HEK293T (cell line): Measurements from ENCODE around the gene ATP1B2.
A peak's percentile ranks its signal among the peaks of the same experiment; 100 is the strongest.

Experiments
- CTCF ChIA-PET: fragments of 350-600 bp; formaldehyde crosslinking; extraction: SDS; loops from one replicate; lab custom pipeline; 2021; ENCODE audit warnings: antibody characterized with exemption, inconsistent platforms; lab: Yijun Ruan, JAX
- POLR2A ChIA-PET: fragments of 350-600 bp; formaldehyde crosslinking; extraction: SDS; loops from one replicate; lab custom pipeline; 2020; ENCODE audit warnings: antibody characterized with exemption, inconsistent platforms; lab: Yijun Ruan, JAX
- DNase-seq: peaks from one replicate; pipeline ENCODE4 v3.0.0; 2012; ENCODE audit warnings: mixed read lengths; ENCODE audit errors: extremely low spot score
- ARNT ChIP-seq: fragments of 450-650 bp; IDR thresholded peaks from 2 replicates; pipeline ENCODE4 v1.6.1; 2017; ENCODE audit warnings: mild to moderate bottlenecking
- BHLHE40 ChIP-seq: fragments of 450-650 bp; IDR thresholded peaks from 2 replicates; pipeline ENCODE4 v1.6.1; 2016; ENCODE audit warnings: mild to moderate bottlenecking, moderate library complexity, borderline replicate concordance
- CTBP1 ChIP-seq: fragments of 450-650 bp; IDR thresholded peaks from 2 replicates; pipeline ENCODE4 v1.6.1; 2016; ENCODE audit warnings: borderline replicate concordance
- ELF4 ChIP-seq: fragments of 450-650 bp; IDR thresholded peaks from 2 replicates; pipeline ENCODE4 v1.6.1; 2017; ENCODE audit warnings: antibody characterized with exemption
- FOXA1 ChIP-seq: fragments of 450-650 bp; IDR thresholded peaks from 2 replicates; pipeline ENCODE4 v1.6.1; 2016; ENCODE audit warnings: mild to moderate bottlenecking
- FOXK2 ChIP-seq: fragments of 450-650 bp; IDR thresholded peaks from 2 replicates; pipeline ENCODE4 v1.6.1; 2016; ENCODE audit warnings: mild to moderate bottlenecking
- FOXM1 ChIP-seq: fragments of 450-650 bp; IDR thresholded peaks from 2 replicates; pipeline ENCODE4 v1.6.1; 2017; ENCODE audit warnings: mild to moderate bottlenecking, borderline replicate concordance
- HDGF ChIP-seq: fragments of 450-650 bp; IDR thresholded peaks from 2 replicates; pipeline ENCODE4 v1.6.1; 2017; ENCODE audit warnings: antibody characterized with exemption, borderline replicate concordance
- L3MBTL2 ChIP-seq: fragments of 450-650 bp; conservative IDR thresholded peaks from 2 replicates; pipeline ENCODE4 v1.6.1; 2016; ENCODE audit warnings: mild to moderate bottlenecking
- LEF1 ChIP-seq: fragments of 450-650 bp; IDR thresholded peaks from 2 replicates; pipeline ENCODE4 v1.6.1; 2017; ENCODE audit warnings: mild to moderate bottlenecking, borderline replicate concordance
- NFRKB ChIP-seq: fragments of 450-650 bp; IDR thresholded peaks from 2 replicates; pipeline ENCODE4 v1.6.1; 2016; ENCODE audit warnings: mild to moderate bottlenecking, moderate library complexity
- SP1 ChIP-seq: fragments of 450-650 bp; IDR thresholded peaks from 2 replicates; pipeline ENCODE4 v1.6.1; 2017
- SUZ12 ChIP-seq: fragments of 450-650 bp; IDR thresholded peaks from 2 replicates; pipeline ENCODE4 v1.6.1; 2016; ENCODE audit warnings: mild to moderate bottlenecking
- TARDBP ChIP-seq: fragments of 450-650 bp; IDR thresholded peaks from 2 replicates; pipeline ENCODE4 v1.6.1; 2016
- ZNF384 ChIP-seq: fragments of 450-650 bp; IDR thresholded peaks from 2 replicates; pipeline ENCODE4 v1.6.1; 2016
- TF ChIP-seq, protein P1 (sequence below): fragments of 450-650 bp; IDR thresholded peaks from 2 replicates; pipeline ENCODE4 v1.6.1; 2016

Gene ATP1B2

DNA sequence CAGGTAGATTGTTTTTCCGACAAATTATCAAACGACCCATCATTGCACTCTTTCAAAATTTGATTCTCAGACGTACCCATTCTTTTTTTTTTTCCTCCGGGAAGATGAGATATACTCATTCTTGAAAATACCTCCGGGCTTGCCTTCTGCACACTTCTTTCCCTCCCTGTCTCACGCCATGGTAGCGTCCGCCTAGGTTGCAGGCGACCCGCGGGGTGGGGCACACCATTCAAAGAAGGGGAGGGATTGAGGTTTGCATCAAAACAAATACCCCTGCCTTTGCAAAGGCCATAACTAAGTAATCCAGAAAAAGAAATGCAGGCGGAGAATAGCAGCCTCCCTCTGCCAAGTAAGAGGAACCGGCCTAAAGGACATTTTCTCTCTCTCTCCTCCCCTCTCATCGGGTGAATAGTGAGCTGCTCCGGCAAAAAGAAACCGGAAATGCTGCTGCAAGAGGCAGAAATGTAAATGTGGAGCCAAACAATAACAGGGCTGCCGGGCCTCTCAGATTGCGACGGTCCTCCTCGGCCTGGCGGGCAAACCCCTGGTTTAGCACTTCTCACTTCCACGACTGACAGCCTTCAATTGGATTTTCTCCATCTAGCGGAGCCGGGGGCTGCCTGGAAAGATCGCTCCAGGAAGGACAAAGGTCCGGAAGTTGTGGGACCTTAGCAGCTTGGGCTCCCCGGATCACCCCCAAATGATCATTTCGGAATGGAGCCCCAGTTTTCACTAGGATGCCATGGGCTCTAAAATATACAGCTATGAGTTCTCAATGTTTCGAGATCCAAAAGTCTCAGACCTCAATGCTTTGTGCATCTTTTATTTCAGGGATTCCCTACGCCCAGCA is 35.7 kb downstream of the ATP1B2 start:
- POLR2A ChIA-PET: interaction anchor here (0.6 to 7.9 kb wide), 34 partner anchors 11 to 472 kb away, joined by 3 to 236 read pairs (median 8); partner anchors contain the start of genes ATP1B2, CD68, DNAH2 and EFNB3
- DNase-seq: peak; percentile 72
- CTCF ChIA-PET: interaction anchor here (0.5 to 6.0 kb wide), 10 partner anchors 12 to 106 kb away, joined by 3 to 81 read pairs (median 4); partner anchors contain the start of genes DNAH2, EFNB3, SAT2 and SHBG
- TF ChIP-seq SP1 (peak; percentile 4; the same call in 1 of the 2 replicates), SUZ12 (no peak), CTBP1 (no peak), LEF1 (no peak), FOXA1 (no peak), ARNT (no peak), BHLHE40 (peak; percentile 98), ELF4 (peak; percentile 93), FOXK2 (no peak), NFRKB (peak; percentile 19; the same call in 1 of the 2 replicates), ZNF384 (no peak), HDGF (no peak), L3MBTL2 (no peak), TARDBP (no peak), FOXM1 (no peak)
- TF ChIP-seq, protein P1, sequence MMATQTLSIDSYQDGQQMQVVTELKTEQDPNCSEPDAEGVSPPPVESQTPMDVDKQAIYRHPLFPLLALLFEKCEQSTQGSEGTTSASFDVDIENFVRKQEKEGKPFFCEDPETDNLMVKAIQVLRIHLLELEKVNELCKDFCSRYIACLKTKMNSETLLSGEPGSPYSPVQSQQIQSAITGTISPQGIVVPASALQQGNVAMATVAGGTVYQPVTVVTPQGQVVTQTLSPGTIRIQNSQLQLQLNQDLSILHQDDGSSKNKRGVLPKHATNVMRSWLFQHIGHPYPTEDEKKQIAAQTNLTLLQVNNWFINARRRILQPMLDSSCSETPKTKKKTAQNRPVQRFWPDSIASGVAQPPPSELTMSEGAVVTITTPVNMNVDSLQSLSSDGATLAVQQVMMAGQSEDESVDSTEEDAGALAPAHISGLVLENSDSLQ: no peak

DNA sequence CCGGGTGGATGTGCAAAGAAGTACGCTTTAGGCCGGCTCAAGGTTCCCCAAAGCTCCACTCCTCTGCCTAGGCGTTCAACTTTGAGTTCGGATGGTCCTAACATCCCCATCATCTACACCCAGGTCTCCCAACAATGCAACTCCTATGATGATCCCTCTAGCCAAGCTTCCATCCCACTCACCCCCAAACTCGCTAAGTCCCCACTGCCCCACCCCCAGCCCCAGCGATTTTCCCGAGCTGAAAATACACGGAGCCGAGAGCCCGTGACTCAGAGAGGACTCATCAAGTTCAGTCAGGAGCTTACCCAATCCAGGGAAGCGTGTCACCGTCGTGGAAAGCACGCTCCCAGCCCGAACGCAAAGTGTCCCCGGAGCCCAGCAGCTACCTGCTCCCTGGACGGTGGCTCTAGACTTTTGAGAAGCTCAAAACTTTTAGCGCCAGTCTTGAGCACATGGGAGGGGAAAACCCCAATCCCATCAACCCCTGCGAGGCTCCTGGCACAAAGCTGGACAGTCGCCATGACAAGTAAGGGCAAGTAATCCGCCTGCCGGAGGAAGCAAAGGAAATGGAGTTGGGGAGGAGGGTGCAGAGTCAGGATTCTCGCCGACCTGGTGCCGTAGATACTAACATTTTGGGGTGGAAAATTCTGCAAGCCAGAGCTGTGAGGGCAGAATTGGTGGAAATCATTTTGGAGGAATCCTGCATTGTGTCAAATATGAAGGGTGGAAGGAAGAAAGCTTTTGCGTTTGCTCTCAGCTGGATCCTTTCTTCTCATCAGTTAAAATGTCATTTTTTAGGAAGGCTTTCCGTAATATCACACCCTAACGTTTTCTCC is 36.6 kb downstream of the ATP1B2 start, which contains the start of gene TP53:
Gene TP53 (minus strand): TSS at position 419 of the 836 bp plus-strand sequence. CDS start 10,896 bp downstream, outside the sequence.
- ChIA-PET CTCF (interaction anchor here (0.5 to 6.0 kb wide), 19 partner anchors 14 to 640 kb away, joined by 3 to 81 read pairs (median 4); partner anchors contain the start of genes ATP1B2, DNAH2, EFNB3 and FXR2), POLR2A (interaction anchor here (0.6 to 7.9 kb wide), 42 partner anchors 9 to 473 kb away, joined by 3 to 236 read pairs (median 6); partner anchors contain the start of genes ATP1B2, CD68, DNAH2 and EFNB3)
- peak; percentile 79 for DNase-seq
- TF ChIP-seq NFRKB (0 out of 2 replicates have a peak, but pooled peaks have one; percentile 30), BHLHE40 (no peak), ARNT (0 out of 2 replicates have a peak, but pooled peaks have one; percentile 6), L3MBTL2 (peak; percentile 88), ELF4 (peak; percentile 79), FOXM1 (no peak), SUZ12 (no peak)
- TF ChIP-seq, protein P1: no peak

DNA sequence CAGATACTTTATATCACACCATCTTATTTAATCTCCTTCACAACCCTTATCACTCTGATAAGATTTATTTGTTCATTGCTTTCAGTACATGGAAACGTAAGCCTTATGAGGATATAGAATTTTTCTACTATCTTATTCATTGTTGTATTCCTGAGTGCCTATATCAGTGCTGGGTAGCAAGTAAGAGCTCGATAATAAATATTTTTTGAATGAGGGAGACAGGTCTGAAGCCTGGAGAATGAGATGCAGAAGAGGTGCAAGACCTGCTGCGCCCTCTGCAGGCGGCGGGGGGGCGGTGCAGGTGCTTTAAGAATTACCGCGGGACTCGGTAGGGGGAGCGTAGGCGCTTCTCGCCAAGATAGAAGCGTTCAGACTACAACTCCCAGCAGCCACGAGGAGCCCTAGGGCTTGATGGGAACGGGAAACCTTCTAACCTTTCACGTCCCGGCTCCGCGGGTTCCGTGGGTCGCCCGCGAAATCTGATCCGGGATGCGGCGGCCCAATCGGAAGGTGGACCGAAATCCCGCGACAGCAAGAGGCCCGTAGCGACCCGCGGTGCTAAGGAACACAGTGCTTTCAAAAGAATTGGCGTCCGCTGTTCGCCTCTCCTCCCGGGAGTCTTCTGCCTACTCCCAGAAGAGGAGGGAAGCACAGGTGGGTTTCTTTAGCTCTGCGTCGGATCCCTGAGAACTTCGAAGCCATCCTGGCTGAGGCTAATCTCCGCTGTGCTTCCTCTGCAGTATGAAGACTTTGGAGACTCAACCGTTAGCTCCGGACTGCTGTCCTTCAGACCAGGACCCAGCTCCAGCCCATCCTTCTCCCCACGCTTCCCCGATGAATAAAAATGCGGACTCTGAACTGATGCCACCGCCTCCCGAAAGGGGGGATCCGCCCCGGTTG is 37.4 kb downstream of the ATP1B2 start, which contains the start of gene WRAP53:
Gene WRAP53 (plus strand): TSS at position 570 of the 900 bp plus-strand sequence. CDS start 172 bp downstream, at position 742.
- POLR2A ChIA-PET: interaction anchor here (0.6 to 7.9 kb wide), 41 partner anchors 9 to 474 kb away, joined by 3 to 236 read pairs (median 7); partner anchors contain the start of genes ATP1B2, CD68, DNAH2 and EFNB3
- CTCF ChIA-PET: interaction anchor here (0.6 to 6.0 kb wide), 17 partner anchors 15 to 641 kb away, joined by 3 to 81 read pairs (median 4); partner anchors contain the start of genes ATP1B2, DNAH2, EFNB3 and FXR2
- peak; percentile 92 for DNase-seq
- TF ChIP-seq HDGF (0 out of 2 replicates have a peak, but pooled peaks have one; percentile 70), ELF4 (0 out of 2 replicates have a peak, but pooled peaks have one; percentile 13), ARNT (no peak), L3MBTL2 (peak; percentile 41; the same call in 1 of the 2 replicates)
- TF ChIP-seq, protein P1: peak; percentile 54

DNA sequence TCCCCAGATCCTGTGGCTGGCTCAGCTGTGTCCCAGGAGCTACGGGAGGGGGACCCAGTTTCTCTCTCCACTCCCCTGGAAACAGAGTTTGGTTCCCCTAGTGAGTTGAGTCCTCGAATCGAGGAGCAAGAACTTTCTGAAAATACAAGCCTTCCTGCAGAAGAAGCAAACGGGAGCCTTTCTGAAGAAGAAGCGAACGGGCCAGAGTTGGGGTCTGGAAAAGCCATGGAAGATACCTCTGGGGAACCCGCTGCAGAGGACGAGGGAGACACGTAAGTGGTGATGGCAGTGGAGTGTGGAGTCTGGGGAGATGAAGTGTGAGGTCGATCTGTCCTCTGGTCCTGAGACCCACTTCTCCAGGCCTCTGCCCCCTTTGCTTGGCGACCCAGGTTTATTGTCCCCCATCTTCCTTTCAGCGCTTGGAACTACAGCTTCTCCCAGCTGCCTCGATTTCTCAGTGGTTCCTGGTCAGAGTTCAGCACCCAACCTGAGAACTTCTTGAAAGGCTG is 38.1 kb downstream of the ATP1B2 start:
- CTCF ChIA-PET: interaction anchor here (1.1 to 6.0 kb wide), 8 partner anchors 15 to 207 kb away, joined by 3 to 81 read pairs (median 6); partner anchors contain the start of genes ATP1B2, EFNB3, FXR2 and SAT2
- DNase-seq: no peak
- POLR2A ChIA-PET: interaction anchor here (0.8 to 7.9 kb wide), 16 partner anchors 10 to 359 kb away, joined by 3 to 236 read pairs (median 14); partner anchors contain the start of genes ATP1B2, CD68, EFNB3 and FXR2
- TF ChIP-seq CTBP1: no peak
- no peak for TF ChIP-seq ELF4
- TF ChIP-seq L3MBTL2: no peak
- no peak for TF ChIP-seq BHLHE40
- no peak for TF ChIP-seq HDGF
- TF ChIP-seq ZNF384: no peak
- TF ChIP-seq SUZ12: no peak
- no peak for TF ChIP-seq NFRKB
- no peak for TF ChIP-seq TARDBP
- no peak for TF ChIP-seq FOXA1
- no peak for TF ChIP-seq LEF1
- TF ChIP-seq, protein P1: no peak
- no peak for TF ChIP-seq ARNT
- no peak for TF ChIP-seq SP1
